ENCODE results near the gene CCNQ. TPM values are rescaled to one million over a fixed set of nuclear protein-coding genes. Genes with fewer than 3 reads are reported as not detected.

Gene CCNQ
- polyA plus RNA-seq, 1 donor (not counting 4 experiments of a cell fraction or from before 2014, with no cell fraction given), result 31.1 TPM

DNA sequence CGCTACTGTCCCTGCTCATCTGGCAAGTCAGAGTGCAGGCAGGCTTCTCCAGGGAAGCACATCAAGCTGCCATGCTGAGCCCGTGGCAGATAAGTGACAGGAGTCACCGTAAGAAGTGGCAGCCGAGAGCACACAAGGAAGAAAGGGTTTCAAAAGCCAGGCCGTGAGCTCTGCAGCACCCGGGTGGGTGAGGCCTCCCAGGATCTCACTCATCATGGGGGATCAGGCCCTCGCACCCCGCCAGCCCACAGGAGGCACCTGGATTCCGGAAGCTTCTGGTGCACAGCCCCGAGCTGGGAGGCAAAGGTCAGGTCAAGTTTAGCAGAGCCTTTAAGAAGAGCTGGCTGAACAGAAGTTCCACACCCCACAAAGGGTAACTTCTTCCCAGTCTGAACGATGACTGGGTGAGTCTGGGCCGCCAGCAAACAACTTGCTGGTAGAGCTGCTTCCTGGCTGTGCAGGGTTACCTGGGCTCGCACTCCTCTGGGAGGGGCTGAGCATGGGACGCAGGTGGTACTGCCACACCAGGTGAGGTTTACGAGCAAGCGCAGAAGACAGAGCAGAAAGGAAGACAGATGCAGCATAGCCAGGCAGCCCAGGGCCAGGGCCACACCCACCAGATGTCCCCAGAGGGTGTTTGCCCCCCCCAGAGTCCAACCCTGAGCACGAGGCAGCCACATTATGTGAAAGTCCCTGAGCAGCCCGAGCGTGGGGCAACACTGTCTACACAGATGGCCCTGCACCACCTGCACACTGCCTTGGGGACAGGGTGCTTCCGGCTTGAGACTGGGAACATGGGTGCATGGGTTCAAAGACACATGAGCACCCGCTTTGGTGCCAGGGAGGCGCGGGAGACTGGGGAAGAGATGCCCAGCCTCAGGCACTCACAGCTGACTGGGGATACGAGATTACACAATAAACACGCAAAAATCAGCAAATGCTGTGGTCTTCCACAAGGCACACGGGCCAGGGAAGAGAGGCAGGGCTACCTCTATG, 7.7 kb downstream of the CCNQ start:
- no peaks in the 10 kb centered on the region for H3K27me3 ChIP-seq (ENCODE audit: control insufficient read depth, extremely low read depth, insufficient read depth, low read length)
- H3K9me3 ChIP-seq (ENCODE audit: control insufficient read depth, low read depth, low read length), result no peaks in the 10 kb centered on the region
- no peak overlapping the region for H3K4me2 ChIP-seq (ENCODE audit: control insufficient read depth, extremely low read depth, insufficient read depth, low read depth, low read length)
- dilution Hi-C loops (cut with MboI; ENCODE audit: extremely low pct_ligation_motif_present, low sequenced_read_pairs), result no loop called here
- DNase-seq (ENCODE audit: low read depth, low spot score) (no peak), FAIRE-seq (no peak)
- no peak overlapping the region for H3K4me3 ChIP-seq (ENCODE audit: control insufficient read depth in 2 of 3, extremely low read depth in 1 of 3, insufficient read depth in 2 of 3, low read depth in 1 of 3, low read length in 3 of 3)
- peaks cover 2% of the 10 kb centered on the region for H3K79me2 ChIP-seq (ENCODE audit: control insufficient read depth, insufficient read depth, low read length)
- no peak overlapping the region for H2AFZ ChIP-seq (ENCODE audit: control insufficient read depth, low read length)
- TF ChIP-seq, protein P1, sequence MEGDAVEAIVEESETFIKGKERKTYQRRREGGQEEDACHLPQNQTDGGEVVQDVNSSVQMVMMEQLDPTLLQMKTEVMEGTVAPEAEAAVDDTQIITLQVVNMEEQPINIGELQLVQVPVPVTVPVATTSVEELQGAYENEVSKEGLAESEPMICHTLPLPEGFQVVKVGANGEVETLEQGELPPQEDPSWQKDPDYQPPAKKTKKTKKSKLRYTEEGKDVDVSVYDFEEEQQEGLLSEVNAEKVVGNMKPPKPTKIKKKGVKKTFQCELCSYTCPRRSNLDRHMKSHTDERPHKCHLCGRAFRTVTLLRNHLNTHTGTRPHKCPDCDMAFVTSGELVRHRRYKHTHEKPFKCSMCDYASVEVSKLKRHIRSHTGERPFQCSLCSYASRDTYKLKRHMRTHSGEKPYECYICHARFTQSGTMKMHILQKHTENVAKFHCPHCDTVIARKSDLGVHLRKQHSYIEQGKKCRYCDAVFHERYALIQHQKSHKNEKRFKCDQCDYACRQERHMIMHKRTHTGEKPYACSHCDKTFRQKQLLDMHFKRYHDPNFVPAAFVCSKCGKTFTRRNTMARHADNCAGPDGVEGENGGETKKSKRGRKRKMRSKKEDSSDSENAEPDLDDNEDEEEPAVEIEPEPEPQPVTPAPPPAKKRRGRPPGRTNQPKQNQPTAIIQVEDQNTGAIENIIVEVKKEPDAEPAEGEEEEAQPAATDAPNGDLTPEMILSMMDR (optimal IDR thresholded peaks at IDR 0.05 in 1 of 3, IDR thresholded peaks at IDR 0.05 in 1 of 3, conservative IDR thresholded peaks at IDR 0.05 in 1 of 3; ENCODE audit: extremely low read depth in 1 of 3, insufficient read depth in 2 of 3, low read length in 3 of 3), result no peak
- TF ChIP-seq EZH2 (IDR thresholded peaks at IDR 0.05; ENCODE audit: low read length), result no peak
- H4K20me1 ChIP-seq (ENCODE audit: control insufficient read depth, extremely low read depth, insufficient read depth, low read length), result no peaks in the 10 kb centered on the region
- H3K36me3 ChIP-seq (ENCODE audit: control insufficient read depth in 2 of 2, extremely low read depth in 1 of 2, insufficient read depth in 2 of 2, low read length in 2 of 2), result peaks cover 5 to 10% of the 10 kb centered on the region in 2 experiments
- no peaks in the 10 kb centered on the region for H3K9me1 ChIP-seq (ENCODE audit: control insufficient read depth, extremely low read depth, insufficient read depth, low read length)
- H3K4me1 ChIP-seq (ENCODE audit: control insufficient read depth, extremely low read depth, insufficient read depth, low read length), result no peaks in the 10 kb centered on the region
- no peak overlapping the region for H3K9ac ChIP-seq (ENCODE audit: control insufficient read depth, extremely low read depth, insufficient read depth, low read length)
- H3K27ac ChIP-seq (ENCODE audit: control insufficient read depth, insufficient read depth, low read length), result no peak overlapping the region

DNA sequence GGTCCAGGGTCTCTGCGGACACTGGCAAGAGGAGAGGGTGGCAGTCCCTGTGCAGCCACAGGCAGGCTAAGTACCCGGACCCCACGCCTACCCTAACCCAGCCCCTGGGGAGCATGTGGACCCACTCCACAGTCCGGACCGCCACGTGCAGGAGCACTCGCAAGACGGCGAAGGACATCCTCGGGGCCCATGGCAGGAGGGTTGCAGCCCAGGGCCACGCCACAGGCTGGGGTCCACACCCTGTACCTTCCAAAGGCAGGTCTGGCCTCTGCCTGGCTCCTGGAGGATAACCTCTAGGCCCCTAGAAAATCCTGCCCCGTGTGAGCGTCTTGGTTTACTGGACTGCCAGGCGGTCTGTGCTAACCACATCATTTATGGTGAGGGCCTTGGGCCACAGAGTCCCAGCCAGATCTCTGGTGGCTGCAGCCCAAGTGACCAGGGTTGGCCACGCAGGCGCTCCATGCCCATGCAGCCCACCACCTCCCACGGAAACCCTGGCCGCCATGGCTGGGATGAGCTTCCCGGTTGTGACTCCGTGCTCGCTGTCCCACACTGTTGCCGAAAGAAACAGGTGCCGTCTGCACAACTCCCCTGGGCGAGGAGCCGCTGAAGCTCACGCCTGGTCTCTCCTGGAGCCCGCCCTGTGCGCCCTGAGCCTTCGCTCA, 10.0 kb downstream of the CCNQ start:
- Histone ChIP-seq H3K4me3 (ENCODE audit: control insufficient read depth in 2 of 3, extremely low read depth in 1 of 3, insufficient read depth in 2 of 3, low read depth in 1 of 3, low read length in 3 of 3) (no peak overlapping the region), H3K27me3 (ENCODE audit: control insufficient read depth, extremely low read depth, insufficient read depth, low read length) (no peaks in the 10 kb centered on the region), H3K4me1 (ENCODE audit: control insufficient read depth, extremely low read depth, insufficient read depth, low read length) (no peaks in the 10 kb centered on the region), H3K27ac (ENCODE audit: control insufficient read depth, insufficient read depth, low read length) (no peak overlapping the region), H2AFZ (ENCODE audit: control insufficient read depth, low read length) (no peak overlapping the region), H3K9ac (ENCODE audit: control insufficient read depth, extremely low read depth, insufficient read depth, low read length) (no peak overlapping the region), H3K9me3 (ENCODE audit: control insufficient read depth, low read depth, low read length) (no peaks in the 10 kb centered on the region), H3K9me1 (ENCODE audit: control insufficient read depth, extremely low read depth, insufficient read depth, low read length) (no peaks in the 10 kb centered on the region), H4K20me1 (ENCODE audit: control insufficient read depth, extremely low read depth, insufficient read depth, low read length) (no peaks in the 10 kb centered on the region), H3K4me2 (ENCODE audit: control insufficient read depth, extremely low read depth, insufficient read depth, low read depth, low read length) (no peak overlapping the region), H3K79me2 (ENCODE audit: control insufficient read depth, insufficient read depth, low read length) (no peaks in the 10 kb centered on the region), H3K36me3 (ENCODE audit: control insufficient read depth in 2 of 2, extremely low read depth in 1 of 2, insufficient read depth in 2 of 2, low read length in 2 of 2) (peaks cover 7 to 9% of the 10 kb centered on the region in 2 experiments)
- no peak for TF ChIP-seq EZH2 (IDR thresholded peaks at IDR 0.05; ENCODE audit: low read length)
- TF ChIP-seq, protein P1 (optimal IDR thresholded peaks at IDR 0.05 in 1 of 3, IDR thresholded peaks at IDR 0.05 in 1 of 3, conservative IDR thresholded peaks at IDR 0.05 in 1 of 3; ENCODE audit: extremely low read depth in 1 of 3, insufficient read depth in 2 of 3, low read length in 3 of 3), result no peak
- no peak for DNase-seq (ENCODE audit: low read depth, low spot score)
- FAIRE-seq, result no peak
- dilution Hi-C loops (cut with MboI; ENCODE audit: extremely low pct_ligation_motif_present, low sequenced_read_pairs), result no loop called here
